HL-60 (cell line): ENCODE results near the gene DDI2.

Experiments
- POLR2AphosphoS5 ChIP-seq: IDR thresholded peaks from 2 replicates; pipeline ENCODE4 v1.6.1; 2012; ENCODE audit warnings: low read depth
- SPI1 ChIP-seq: IDR thresholded peaks from 2 replicates; pipeline ENCODE4 v1.6.1; 2012; ENCODE audit warnings: low read depth, mild to moderate bottlenecking, borderline replicate concordance
- TF ChIP-seq, protein P1 (sequence below): IDR thresholded peaks from one replicate; pipeline ENCODE4 v1.5.1; 2011; ENCODE audit warnings: low read length, control low read depth, inconsistent platforms; ENCODE audit not compliant: insufficient read depth

DNA sequence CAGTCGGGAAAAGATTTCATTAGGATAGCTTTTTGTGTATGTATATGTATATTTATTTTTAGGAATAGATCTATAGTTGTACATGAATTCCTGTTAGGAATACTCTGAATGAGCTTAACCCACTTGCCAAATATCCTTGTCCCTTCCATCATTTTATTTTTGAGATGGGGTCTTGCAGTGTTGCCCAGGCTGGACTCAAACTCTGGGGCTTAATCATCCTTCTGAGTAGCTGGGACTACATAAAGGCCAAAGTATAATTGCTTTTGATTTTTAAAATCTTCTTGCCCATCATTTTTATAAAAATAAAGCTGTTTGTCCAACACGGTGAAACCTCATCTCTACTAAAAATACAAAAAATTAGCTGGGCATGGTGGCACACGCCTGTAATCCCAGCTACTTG lies 46.7 kb downstream of the DDI2 start:
- TF ChIP-seq, protein P1, sequence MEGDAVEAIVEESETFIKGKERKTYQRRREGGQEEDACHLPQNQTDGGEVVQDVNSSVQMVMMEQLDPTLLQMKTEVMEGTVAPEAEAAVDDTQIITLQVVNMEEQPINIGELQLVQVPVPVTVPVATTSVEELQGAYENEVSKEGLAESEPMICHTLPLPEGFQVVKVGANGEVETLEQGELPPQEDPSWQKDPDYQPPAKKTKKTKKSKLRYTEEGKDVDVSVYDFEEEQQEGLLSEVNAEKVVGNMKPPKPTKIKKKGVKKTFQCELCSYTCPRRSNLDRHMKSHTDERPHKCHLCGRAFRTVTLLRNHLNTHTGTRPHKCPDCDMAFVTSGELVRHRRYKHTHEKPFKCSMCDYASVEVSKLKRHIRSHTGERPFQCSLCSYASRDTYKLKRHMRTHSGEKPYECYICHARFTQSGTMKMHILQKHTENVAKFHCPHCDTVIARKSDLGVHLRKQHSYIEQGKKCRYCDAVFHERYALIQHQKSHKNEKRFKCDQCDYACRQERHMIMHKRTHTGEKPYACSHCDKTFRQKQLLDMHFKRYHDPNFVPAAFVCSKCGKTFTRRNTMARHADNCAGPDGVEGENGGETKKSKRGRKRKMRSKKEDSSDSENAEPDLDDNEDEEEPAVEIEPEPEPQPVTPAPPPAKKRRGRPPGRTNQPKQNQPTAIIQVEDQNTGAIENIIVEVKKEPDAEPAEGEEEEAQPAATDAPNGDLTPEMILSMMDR = no peak
- TF ChIP-seq SPI1 (no peak), POLR2AphosphoS5 (no peak)
